ENCODE data around the gene MBD1. TPM values are rescaled to one million over a fixed set of nuclear protein-coding genes. Genes with fewer than 3 reads are reported as not detected.
A peak's percentile ranks its signal among the peaks of the same experiment; 100 is the strongest.

Gene MBD1
- total RNA-seq, 1 donor from 2014 or later, result 29.2 TPM

- H3K4me3 ChIP-seq (ENCODE audit: low read length in 3 of 3), result no peak overlapping the region
- H3K9me3 ChIP-seq (ENCODE audit: control insufficient read depth in 3 of 3, low read length in 3 of 3), result no peaks in the 10 kb centered on the region
- no peak overlapping the region for H3K9ac ChIP-seq (ENCODE audit: low read depth in 1 of 3, low read length in 3 of 3)
- H3K27me3 ChIP-seq (ENCODE audit: control insufficient read depth in 3 of 3, insufficient read depth in 3 of 3, low read length in 3 of 3), result no peaks in the 10 kb centered on the region
- no peak overlapping the region for H3K27ac ChIP-seq (ENCODE audit: low read depth, low read length)
- peaks cover 4 to 7% (median 6%) of the 10 kb centered on the region in 3 donors for H3K4me1 ChIP-seq (ENCODE audit: control insufficient read depth in 3 of 3, insufficient read depth in 3 of 3, low read length in 3 of 3)
- peaks cover 71 to 81% (median 74%) of the 10 kb centered on the region in 3 donors for H3K36me3 ChIP-seq (ENCODE audit: control insufficient read depth in 3 of 3, insufficient read depth in 3 of 3, low read length in 3 of 3)
These were observed 6.4 kb downstream of the MBD1 start for GRCh38 chr18:50274941-50275340.

- H3K4me1 ChIP-seq (ENCODE audit: control insufficient read depth in 3 of 3, insufficient read depth in 3 of 3, low read length in 3 of 3), result peaks cover 0 to 6% (median 2%) of the 10 kb centered on the region in 3 donors
- no peak overlapping the region for H3K4me3 ChIP-seq (ENCODE audit: low read length in 3 of 3)
- no peaks in the 10 kb centered on the region for H3K27me3 ChIP-seq (ENCODE audit: control insufficient read depth in 3 of 3, insufficient read depth in 3 of 3, low read length in 3 of 3)
- H3K36me3 ChIP-seq (ENCODE audit: control insufficient read depth in 3 of 3, insufficient read depth in 3 of 3, low read length in 3 of 3), result peaks cover 75 to 80% (median 79%) of the 10 kb centered on the region in 3 donors
- no peaks in the 10 kb centered on the region for H3K9me3 ChIP-seq (ENCODE audit: control insufficient read depth in 3 of 3, low read length in 3 of 3)
- no peak overlapping the region for H3K9ac ChIP-seq (ENCODE audit: low read depth in 1 of 3, low read length in 3 of 3)
- no peak overlapping the region for H3K27ac ChIP-seq (ENCODE audit: low read depth, low read length)
These were observed 7.3 kb downstream of the MBD1 start for GRCh38 chr18:50274044-50274442.

GRCh38 chr18:50273203-50274043, 7.9 kb downstream of the MBD1 start:
- H3K27me3 ChIP-seq (ENCODE audit: control insufficient read depth in 3 of 3, insufficient read depth in 3 of 3, low read length in 3 of 3), result no peaks in the 10 kb centered on the region
- H3K36me3 ChIP-seq (ENCODE audit: control insufficient read depth in 3 of 3, insufficient read depth in 3 of 3, low read length in 3 of 3), result peaks cover 71 to 79% (median 77%) of the 10 kb centered on the region in 3 donors
- no peak overlapping the region for H3K9ac ChIP-seq (ENCODE audit: low read depth in 1 of 3, low read length in 3 of 3)
- no peaks in the 10 kb centered on the region for H3K9me3 ChIP-seq (ENCODE audit: control insufficient read depth in 3 of 3, low read length in 3 of 3)
- H3K27ac ChIP-seq (ENCODE audit: low read depth, low read length), result no peak overlapping the region
- H3K4me1 ChIP-seq (ENCODE audit: control insufficient read depth in 3 of 3, insufficient read depth in 3 of 3, low read length in 3 of 3), result peaks cover 0 to 6% (median 2%) of the 10 kb centered on the region in 3 donors
- H3K4me3 ChIP-seq (ENCODE audit: low read length in 3 of 3), result no peak overlapping the region

DNA sequence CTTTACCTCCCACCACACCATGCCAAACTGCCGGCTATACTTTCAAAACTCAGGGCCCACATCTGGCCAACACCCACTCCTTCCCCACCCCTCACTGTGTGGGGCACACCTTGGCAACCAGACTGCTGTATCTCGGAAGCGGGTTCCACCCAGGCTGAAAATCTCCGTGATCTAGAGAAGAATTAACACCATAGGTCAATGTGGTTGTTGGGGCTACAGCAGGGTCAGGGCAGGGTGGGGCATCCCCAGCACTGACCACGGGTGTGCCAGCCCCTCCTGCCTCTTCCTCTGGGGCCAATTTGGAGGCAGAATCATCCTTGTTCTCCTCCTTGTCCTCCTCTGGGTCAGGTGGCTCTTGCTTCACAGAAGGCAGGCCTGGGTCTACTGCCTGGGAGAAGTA, 8.8 kb downstream of the MBD1 start:
- no peak overlapping the region for H3K4me3 ChIP-seq (ENCODE audit: low read length in 3 of 3)
- H3K27me3 ChIP-seq (ENCODE audit: control insufficient read depth in 3 of 3, insufficient read depth in 3 of 3, low read length in 3 of 3), result no peaks in the 10 kb centered on the region
- no peak overlapping the region for H3K27ac ChIP-seq (ENCODE audit: low read depth, low read length)
- no peaks in the 10 kb centered on the region for H3K9me3 ChIP-seq (ENCODE audit: control insufficient read depth in 3 of 3, low read length in 3 of 3)
- peaks cover 0 to 6% (median 3%) of the 10 kb centered on the region in 3 donors for H3K4me1 ChIP-seq (ENCODE audit: control insufficient read depth in 3 of 3, insufficient read depth in 3 of 3, low read length in 3 of 3)
- no peak overlapping the region for H3K9ac ChIP-seq (ENCODE audit: low read depth in 1 of 3, low read length in 3 of 3)
- H3K36me3 ChIP-seq (ENCODE audit: control insufficient read depth in 3 of 3, insufficient read depth in 3 of 3, low read length in 3 of 3), result peaks cover 71 to 77% (median 75%) of the 10 kb centered on the region in 3 donors

DNA sequence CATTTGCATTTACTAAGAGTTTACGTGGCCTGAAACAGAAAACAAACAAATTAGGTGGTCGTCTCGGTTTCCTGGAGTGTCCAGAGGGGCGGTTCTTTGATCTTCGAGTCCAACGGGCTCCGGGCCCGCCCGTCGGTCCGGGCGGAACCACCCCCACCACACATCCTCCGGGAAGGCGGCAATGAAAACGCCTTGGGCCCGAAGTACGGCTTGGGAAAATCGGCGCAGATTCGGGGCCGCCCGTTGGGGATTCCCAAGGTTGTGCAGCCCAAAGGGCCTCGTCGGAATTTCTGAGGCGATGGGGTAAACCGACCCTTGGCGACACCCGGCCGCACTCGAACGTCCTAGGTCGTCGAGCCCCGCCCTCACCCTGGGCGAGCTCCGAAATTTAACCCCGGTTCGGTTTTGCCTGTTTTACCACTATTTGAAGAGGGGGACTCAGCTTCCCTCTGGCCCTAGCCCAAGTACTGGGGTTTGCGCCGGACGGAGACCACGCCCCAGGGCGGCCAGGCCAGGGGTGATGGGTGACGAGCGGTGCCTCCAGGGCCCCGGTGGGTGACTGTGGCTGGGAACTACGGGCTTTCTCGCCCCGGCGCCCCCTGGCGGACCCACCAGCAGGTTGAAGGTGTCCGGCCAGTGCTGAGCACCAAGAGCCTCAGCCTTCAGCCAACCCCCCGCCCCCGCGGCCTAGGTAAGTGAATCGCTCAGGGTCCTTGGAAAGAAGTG, 13.1 kb downstream of the MBD1 start:
- no peaks in the 10 kb centered on the region for H3K9me3 ChIP-seq (ENCODE audit: control insufficient read depth in 3 of 3, low read length in 3 of 3)
- peaks cover 32 to 38% (median 36%) of the 10 kb centered on the region in 3 donors for H3K36me3 ChIP-seq (ENCODE audit: control insufficient read depth in 3 of 3, insufficient read depth in 3 of 3, low read length in 3 of 3)
- no peaks in the 10 kb centered on the region for H3K27me3 ChIP-seq (ENCODE audit: control insufficient read depth in 3 of 3, insufficient read depth in 3 of 3, low read length in 3 of 3)
- H3K27ac ChIP-seq (ENCODE audit: low read depth, low read length), result peak overlapping the region; percentile 61
- peaks cover 8 to 17% (median 12%) of the 10 kb centered on the region in 3 donors for H3K4me1 ChIP-seq (ENCODE audit: control insufficient read depth in 3 of 3, insufficient read depth in 3 of 3, low read length in 3 of 3)
- peak overlapping the region; percentile 56 to 59 (median 58) for H3K4me3 ChIP-seq (ENCODE audit: low read length in 3 of 3)
- H3K9ac ChIP-seq (ENCODE audit: low read depth in 1 of 3, low read length in 3 of 3), result peak overlapping the region; percentile 28 to 64 (median 52)

GRCh38 chr18:50266248-50266704, 15.0 kb downstream of the MBD1 start, which contains the start of gene CFAP53:
CFAP53 (minus strand) TSS chr18:50266495; CDS start chr18:50266404, 91 bp downstream.
- Histone ChIP-seq H3K4me1 (ENCODE audit: control insufficient read depth in 3 of 3, insufficient read depth in 3 of 3, low read length in 3 of 3) (peaks cover 8 to 17% (median 12%) of the 10 kb centered on the region in 3 donors), H3K36me3 (ENCODE audit: control insufficient read depth in 3 of 3, insufficient read depth in 3 of 3, low read length in 3 of 3) (peaks cover 13 to 18% (median 17%) of the 10 kb centered on the region in 3 donors), H3K4me3 (ENCODE audit: low read length in 3 of 3) (peak within 1 kb of the TSS; percentile 80 to 87 (median 84)), H3K9ac (ENCODE audit: low read depth in 1 of 3, low read length in 3 of 3) (peak within 1 kb of the TSS in 2 of 3 donors; percentile 67 to 76), H3K27me3 (ENCODE audit: control insufficient read depth in 3 of 3, insufficient read depth in 3 of 3, low read length in 3 of 3) (no peaks in the 10 kb centered on the region), H3K9me3 (ENCODE audit: control insufficient read depth in 3 of 3, low read length in 3 of 3) (no peaks in the 10 kb centered on the region), H3K27ac (ENCODE audit: low read depth, low read length) (no peak within 1 kb of the TSS)

GRCh38 chr18:50262977-50263376, 18.3 kb downstream of the MBD1 start:
- Histone ChIP-seq H3K27ac (ENCODE audit: low read depth, low read length) (no peak overlapping the region), H3K27me3 (ENCODE audit: control insufficient read depth in 3 of 3, insufficient read depth in 3 of 3, low read length in 3 of 3) (no peaks in the 10 kb centered on the region), H3K9ac (ENCODE audit: low read depth in 1 of 3, low read length in 3 of 3) (no peak overlapping the region), H3K4me1 (ENCODE audit: control insufficient read depth in 3 of 3, insufficient read depth in 3 of 3, low read length in 3 of 3) (peaks cover 8 to 11% (median 10%) of the 10 kb centered on the region in 3 donors), H3K4me3 (ENCODE audit: low read length in 3 of 3) (no peak overlapping the region), H3K9me3 (ENCODE audit: control insufficient read depth in 3 of 3, low read length in 3 of 3) (no peaks in the 10 kb centered on the region), H3K36me3 (ENCODE audit: control insufficient read depth in 3 of 3, insufficient read depth in 3 of 3, low read length in 3 of 3) (no peaks in the 10 kb centered on the region)

DNA sequence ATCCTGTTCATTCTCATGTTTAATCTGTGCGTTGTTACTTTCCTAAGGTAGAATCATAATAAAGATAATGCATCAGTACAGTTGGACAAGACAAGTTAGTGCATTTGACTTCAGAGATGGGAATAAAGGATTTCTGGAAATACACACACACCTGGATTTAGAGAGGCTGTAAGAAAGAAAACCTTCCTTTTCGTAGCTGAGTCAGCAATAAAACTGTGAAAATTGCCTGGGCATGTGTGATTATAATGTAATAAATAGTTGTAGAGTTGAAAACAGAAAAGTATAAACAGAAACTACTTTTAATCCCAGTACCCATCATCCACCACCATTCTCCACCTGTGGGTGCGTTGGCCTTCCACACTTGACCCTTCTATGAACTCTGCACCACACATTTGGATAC, 30.4 kb downstream of the MBD1 start:
- no peak overlapping the region for H3K9ac ChIP-seq (ENCODE audit: low read depth in 1 of 3, low read length in 3 of 3)
- H3K4me3 ChIP-seq (ENCODE audit: low read length in 3 of 3), result no peak overlapping the region
- H3K27me3 ChIP-seq (ENCODE audit: control insufficient read depth in 3 of 3, insufficient read depth in 3 of 3, low read length in 3 of 3), result no peaks in the 10 kb centered on the region
- no peak overlapping the region for H3K27ac ChIP-seq (ENCODE audit: low read depth, low read length)
- no peaks in the 10 kb centered on the region for H3K36me3 ChIP-seq (ENCODE audit: control insufficient read depth in 3 of 3, insufficient read depth in 3 of 3, low read length in 3 of 3)
- no peaks in the 10 kb centered on the region for H3K9me3 ChIP-seq (ENCODE audit: control insufficient read depth in 3 of 3, low read length in 3 of 3)
- no peaks in the 10 kb centered on the region for H3K4me1 ChIP-seq (ENCODE audit: control insufficient read depth in 3 of 3, insufficient read depth in 3 of 3, low read length in 3 of 3)

GRCh38 chr18:50249576-50249975, 31.7 kb downstream of the MBD1 start:
- H3K27me3 ChIP-seq (ENCODE audit: control insufficient read depth in 3 of 3, insufficient read depth in 3 of 3, low read length in 3 of 3), result no peaks in the 10 kb centered on the region
- no peak overlapping the region for H3K9ac ChIP-seq (ENCODE audit: low read depth in 1 of 3, low read length in 3 of 3)
- H3K4me1 ChIP-seq (ENCODE audit: control insufficient read depth in 3 of 3, insufficient read depth in 3 of 3, low read length in 3 of 3), result no peaks in the 10 kb centered on the region
- no peak overlapping the region for H3K27ac ChIP-seq (ENCODE audit: low read depth, low read length)
- H3K36me3 ChIP-seq (ENCODE audit: control insufficient read depth in 3 of 3, insufficient read depth in 3 of 3, low read length in 3 of 3), result no peaks in the 10 kb centered on the region
- H3K4me3 ChIP-seq (ENCODE audit: low read length in 3 of 3), result no peak overlapping the region
- no peaks in the 10 kb centered on the region for H3K9me3 ChIP-seq (ENCODE audit: control insufficient read depth in 3 of 3, low read length in 3 of 3)

GRCh38 chr18:50247561-50247960, 33.8 kb downstream of the MBD1 start:
- Histone ChIP-seq H3K4me1 (ENCODE audit: control insufficient read depth in 3 of 3, insufficient read depth in 3 of 3, low read length in 3 of 3) (no peaks in the 10 kb centered on the region), H3K9ac (ENCODE audit: low read depth in 1 of 3, low read length in 3 of 3) (no peak overlapping the region), H3K9me3 (ENCODE audit: control insufficient read depth in 3 of 3, low read length in 3 of 3) (no peaks in the 10 kb centered on the region), H3K4me3 (ENCODE audit: low read length in 3 of 3) (no peak overlapping the region), H3K27ac (ENCODE audit: low read depth, low read length) (no peak overlapping the region), H3K27me3 (ENCODE audit: control insufficient read depth in 3 of 3, insufficient read depth in 3 of 3, low read length in 3 of 3) (no peaks in the 10 kb centered on the region), H3K36me3 (ENCODE audit: control insufficient read depth in 3 of 3, insufficient read depth in 3 of 3, low read length in 3 of 3) (no peaks in the 10 kb centered on the region)
